ENCODE measurements around the gene MAGI2.
"Not testable (repeated sequence)": the region's sequence is repeated elsewhere in the genome, so short reads cannot be mapped to it uniquely, and the experiment has no call there.

MAGI2 gene

DNA sequence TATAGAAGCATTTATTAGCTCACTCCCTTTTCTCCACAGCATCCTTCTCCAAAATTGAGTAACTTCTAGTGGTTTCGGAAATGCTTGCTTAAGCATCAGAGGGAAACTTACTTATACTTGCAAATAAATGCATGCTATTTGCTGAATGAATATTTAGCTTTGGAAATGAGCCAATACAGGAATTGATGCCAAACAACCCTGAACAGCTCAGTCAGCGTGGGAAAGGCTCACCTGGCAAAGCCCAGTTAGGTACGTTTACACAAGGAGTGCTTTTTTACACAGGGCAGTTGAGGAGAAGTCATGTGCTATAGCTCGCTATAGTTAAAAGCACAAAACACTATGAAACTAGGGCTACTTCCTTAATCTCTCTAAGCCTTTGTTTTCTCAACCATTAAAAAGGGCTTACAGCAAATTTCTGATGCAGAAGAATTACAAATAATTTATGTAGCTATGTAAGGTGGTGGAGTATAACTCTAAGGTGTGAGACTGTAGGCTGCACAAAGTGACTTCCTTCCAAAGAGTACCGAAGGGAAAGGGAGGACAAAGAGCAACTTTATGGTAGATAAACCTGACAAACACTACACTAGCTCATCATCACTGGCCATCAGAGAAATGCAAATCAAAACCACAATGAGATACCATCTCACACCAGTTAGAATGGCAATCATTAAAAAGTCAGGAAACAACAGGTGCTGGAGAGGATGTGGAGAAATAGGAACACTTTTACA is 1156.7 kb downstream of the MAGI2 start:
- no peak overlapping the region for H3K4me3 ChIP-seq (ENCODE audit: low read depth in 1 of 2, low read length in 1 of 2)
- H3K4me1 ChIP-seq (ENCODE audit: control insufficient read depth in 1 of 2, insufficient read depth in 1 of 2, low read depth in 1 of 2, low read length in 1 of 2) = no peaks in the 10 kb centered on the region
- H3K27me3 ChIP-seq = no peaks in the 10 kb centered on the region
- no peak overlapping the region for H3K27ac ChIP-seq
- H3K9me3 ChIP-seq = no peaks in the 10 kb centered on the region
- no peaks in the 10 kb centered on the region for H3K36me3 ChIP-seq
- TF ChIP-seq, protein P1, sequence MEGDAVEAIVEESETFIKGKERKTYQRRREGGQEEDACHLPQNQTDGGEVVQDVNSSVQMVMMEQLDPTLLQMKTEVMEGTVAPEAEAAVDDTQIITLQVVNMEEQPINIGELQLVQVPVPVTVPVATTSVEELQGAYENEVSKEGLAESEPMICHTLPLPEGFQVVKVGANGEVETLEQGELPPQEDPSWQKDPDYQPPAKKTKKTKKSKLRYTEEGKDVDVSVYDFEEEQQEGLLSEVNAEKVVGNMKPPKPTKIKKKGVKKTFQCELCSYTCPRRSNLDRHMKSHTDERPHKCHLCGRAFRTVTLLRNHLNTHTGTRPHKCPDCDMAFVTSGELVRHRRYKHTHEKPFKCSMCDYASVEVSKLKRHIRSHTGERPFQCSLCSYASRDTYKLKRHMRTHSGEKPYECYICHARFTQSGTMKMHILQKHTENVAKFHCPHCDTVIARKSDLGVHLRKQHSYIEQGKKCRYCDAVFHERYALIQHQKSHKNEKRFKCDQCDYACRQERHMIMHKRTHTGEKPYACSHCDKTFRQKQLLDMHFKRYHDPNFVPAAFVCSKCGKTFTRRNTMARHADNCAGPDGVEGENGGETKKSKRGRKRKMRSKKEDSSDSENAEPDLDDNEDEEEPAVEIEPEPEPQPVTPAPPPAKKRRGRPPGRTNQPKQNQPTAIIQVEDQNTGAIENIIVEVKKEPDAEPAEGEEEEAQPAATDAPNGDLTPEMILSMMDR (IDR thresholded peaks at IDR 0.05) = no peak

- H3K27me3 ChIP-seq = no peaks in the 10 kb centered on the region
- no peaks in the 10 kb centered on the region for H3K4me1 ChIP-seq (ENCODE audit: control insufficient read depth in 1 of 2, insufficient read depth in 1 of 2, low read depth in 1 of 2, low read length in 1 of 2)
- no peak overlapping the region for H3K27ac ChIP-seq
- H3K9me3 ChIP-seq = no peaks in the 10 kb centered on the region
- TF ChIP-seq, protein P1 (IDR thresholded peaks at IDR 0.05) = no peak
- H3K36me3 ChIP-seq = no peaks in the 10 kb centered on the region
- H3K4me3 ChIP-seq (ENCODE audit: low read depth in 1 of 2, low read length in 1 of 2) = no peak overlapping the region
These were observed 1157.3 kb downstream of the MAGI2 start for GRCh38 chr7:78296046-78296597.

DNA sequence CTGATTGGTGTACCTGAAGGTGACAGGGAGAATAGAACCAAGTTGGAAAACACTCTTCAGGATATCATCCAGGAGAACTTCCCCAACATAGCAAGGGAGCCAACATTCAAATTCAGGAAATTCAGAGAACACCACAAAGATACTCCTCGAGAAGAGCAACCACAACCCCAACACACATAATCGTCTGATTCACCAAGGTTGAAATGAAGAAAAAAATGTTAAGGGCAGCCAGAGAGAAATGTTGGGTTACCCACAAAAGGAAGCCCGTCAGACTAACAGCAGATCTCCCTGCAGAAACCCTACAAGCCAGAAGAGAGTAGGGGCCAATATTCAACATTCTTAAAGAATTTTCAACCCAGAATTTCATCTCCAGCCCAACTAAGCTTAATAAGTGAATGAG is 1164.0 kb downstream of the MAGI2 start:
- H3K36me3 ChIP-seq; H3K9me3 ChIP-seq; H3K4me1 ChIP-seq (ENCODE audit: control insufficient read depth in 1 of 2, insufficient read depth in 1 of 2, low read depth in 1 of 2, low read length in 1 of 2); H3K4me3 ChIP-seq (ENCODE audit: low read depth in 1 of 2, low read length in 1 of 2); H3K27ac ChIP-seq; H3K27me3 ChIP-seq: not testable (repeated sequence)

GRCh38 chr7:78284945-78285344 is 1168.5 kb downstream of the MAGI2 start:
- Histone ChIP-seq H3K9me3 (no peaks in the 10 kb centered on the region), H3K27ac (no peak overlapping the region), H3K4me3 (ENCODE audit: low read depth in 1 of 2, low read length in 1 of 2) (no peak overlapping the region), H3K27me3 (no peaks in the 10 kb centered on the region), H3K36me3 (no peaks in the 10 kb centered on the region), H3K4me1 (ENCODE audit: control insufficient read depth in 1 of 2, insufficient read depth in 1 of 2, low read depth in 1 of 2, low read length in 1 of 2) (no peaks in the 10 kb centered on the region)
- TF ChIP-seq, protein P1 (IDR thresholded peaks at IDR 0.05) = no peak

DNA sequence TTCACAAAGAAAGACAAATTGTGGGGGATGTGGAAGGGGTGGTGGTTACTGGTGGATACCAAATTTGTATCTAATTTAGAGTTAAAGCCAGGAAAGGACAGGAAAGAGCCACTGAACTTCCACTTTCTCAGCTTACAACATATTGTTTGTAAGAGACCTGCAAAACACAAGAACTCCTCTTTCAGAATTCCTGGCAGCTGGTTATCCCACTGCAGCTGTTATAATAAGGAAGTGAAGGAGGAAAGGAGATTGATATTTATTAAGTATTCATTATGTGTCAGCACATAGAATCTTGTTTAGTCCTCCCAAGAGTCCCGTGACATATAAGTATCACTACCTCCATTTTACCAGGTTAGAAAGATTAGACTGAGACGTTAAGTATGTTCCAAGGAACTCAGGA is 1173.2 kb downstream of the MAGI2 start:
- TF ChIP-seq, protein P1 (IDR thresholded peaks at IDR 0.05) = no peak
- H3K36me3 ChIP-seq = no peaks in the 10 kb centered on the region
- H3K9me3 ChIP-seq = no peaks in the 10 kb centered on the region
- H3K27ac ChIP-seq = no peak overlapping the region
- H3K27me3 ChIP-seq = no peaks in the 10 kb centered on the region
- H3K4me3 ChIP-seq (ENCODE audit: low read depth in 1 of 2, low read length in 1 of 2) = no peak overlapping the region
- no peaks in the 10 kb centered on the region for H3K4me1 ChIP-seq (ENCODE audit: control insufficient read depth in 1 of 2, insufficient read depth in 1 of 2, low read depth in 1 of 2, low read length in 1 of 2)

- no peaks in the 10 kb centered on the region for H3K9me3 ChIP-seq
- no peaks in the 10 kb centered on the region for H3K36me3 ChIP-seq
- H3K4me1 ChIP-seq (ENCODE audit: control insufficient read depth in 1 of 2, insufficient read depth in 1 of 2, low read depth in 1 of 2, low read length in 1 of 2) = no peaks in the 10 kb centered on the region
- TF ChIP-seq, protein P1 (IDR thresholded peaks at IDR 0.05) = no peak
- no peak overlapping the region for H3K27ac ChIP-seq
- no peaks in the 10 kb centered on the region for H3K27me3 ChIP-seq
- no peak overlapping the region for H3K4me3 ChIP-seq (ENCODE audit: low read depth in 1 of 2, low read length in 1 of 2)
These were observed 1174.0 kb downstream of the MAGI2 start for GRCh38 chr7:78279457-78279856.

Data from neutrophil (primary cell).